Lower leg skin (tissue), 4 donors: Measurements from ENCODE around the gene BLMH. TPM values are rescaled to one million over a fixed set of nuclear protein-coding genes. Genes with fewer than 3 reads are reported as not detected.

Source experiments
- DNase-seq, 2 donors: peaks; one replicate each; pipeline ENCODE4 v3.0.0-alpha.2; 2019; ENCODE audit warnings: low spot score in 2 of 2
- H3K4me3 ChIP-seq: fragments of 200-600 bp; sonication (generic); 2 replicates; pipeline ENCODE4 v1.5.1; 2017; ENCODE audit warnings: mild to moderate bottlenecking, low read depth; ENCODE audit not compliant: poor library complexity, severe bottlenecking
- POLR2A ChIP-seq, 2 donors: fragments of 450-650 bp; IDR thresholded peaks; one replicate each; pipeline ENCODE4 v1.6.1; 2016 to 2017; ENCODE audit warnings: antibody characterized with exemption in 2 of 2, mild to moderate bottlenecking in 1 of 2, moderate library complexity in 1 of 2
- WGBS, 2 donors: methylation state at CpG; one replicate each; pipeline ENCODE4 v1.1.5; 2018; 5-methylcytosine and 5-hydroxymethylcytosine counted together
- intact Hi-C: fragments of 100-400 bp; cut with DNase I; formaldehyde crosslinking; loops from one replicate; pipeline ENCODE4 v1.15.0; 2023; ENCODE audit warnings: low total_unique reads
- total RNA-seq, 4 donors: library from RNA; depleted of rRNA; stranded (reverse); fragments of >200 nt; gene quantifications; one replicate each; pipeline ENCODE4 v1.1.0, GENCODE V29; 2016
- TF ChIP-seq, protein P1 (sequence below), 3 donors: fragments of 450-650 bp; IDR thresholded peaks; one replicate each; pipeline ENCODE4 v1.5.1; 2016; ENCODE audit warnings: antibody characterized with exemption in 3 of 3, mild to moderate bottlenecking in 3 of 3, moderate library complexity in 2 of 3

BLMH gene
- total RNA-seq, 4 donors from 2014 or later: 139 to 237 (median 177) TPM

DNA sequence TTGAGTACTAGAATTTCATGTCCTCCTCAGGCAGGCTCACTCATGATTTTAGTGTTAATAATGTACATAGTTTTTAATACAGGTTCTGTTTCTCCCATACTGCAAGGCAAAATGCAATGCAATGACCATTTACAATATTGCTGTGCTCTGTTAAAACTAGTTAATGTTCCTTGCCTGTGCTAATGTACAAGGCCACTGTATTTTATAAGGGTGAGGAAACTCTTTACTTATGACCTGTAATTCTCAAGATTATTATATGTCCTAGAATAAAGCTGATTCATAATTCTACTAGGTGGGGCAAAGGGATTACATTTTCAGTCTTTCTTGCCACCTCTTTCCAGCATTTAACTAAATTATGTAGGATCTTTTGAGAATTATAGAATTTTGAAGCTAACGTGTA is 22.7 kb upstream of the BLMH start:
- 72% methylated on average over 1 of the region's 1 CpG for WGBS, 2 donors
- no peak for DNase-seq
- intact Hi-C loops: no loop called here
- TF ChIP-seq, protein P1, sequence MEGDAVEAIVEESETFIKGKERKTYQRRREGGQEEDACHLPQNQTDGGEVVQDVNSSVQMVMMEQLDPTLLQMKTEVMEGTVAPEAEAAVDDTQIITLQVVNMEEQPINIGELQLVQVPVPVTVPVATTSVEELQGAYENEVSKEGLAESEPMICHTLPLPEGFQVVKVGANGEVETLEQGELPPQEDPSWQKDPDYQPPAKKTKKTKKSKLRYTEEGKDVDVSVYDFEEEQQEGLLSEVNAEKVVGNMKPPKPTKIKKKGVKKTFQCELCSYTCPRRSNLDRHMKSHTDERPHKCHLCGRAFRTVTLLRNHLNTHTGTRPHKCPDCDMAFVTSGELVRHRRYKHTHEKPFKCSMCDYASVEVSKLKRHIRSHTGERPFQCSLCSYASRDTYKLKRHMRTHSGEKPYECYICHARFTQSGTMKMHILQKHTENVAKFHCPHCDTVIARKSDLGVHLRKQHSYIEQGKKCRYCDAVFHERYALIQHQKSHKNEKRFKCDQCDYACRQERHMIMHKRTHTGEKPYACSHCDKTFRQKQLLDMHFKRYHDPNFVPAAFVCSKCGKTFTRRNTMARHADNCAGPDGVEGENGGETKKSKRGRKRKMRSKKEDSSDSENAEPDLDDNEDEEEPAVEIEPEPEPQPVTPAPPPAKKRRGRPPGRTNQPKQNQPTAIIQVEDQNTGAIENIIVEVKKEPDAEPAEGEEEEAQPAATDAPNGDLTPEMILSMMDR (IDR thresholded peaks at IDR 0.05): no peak
- TF ChIP-seq POLR2A (IDR thresholded peaks at IDR 0.05): no peak
- H3K4me3 ChIP-seq: no peak overlapping the region

DNA sequence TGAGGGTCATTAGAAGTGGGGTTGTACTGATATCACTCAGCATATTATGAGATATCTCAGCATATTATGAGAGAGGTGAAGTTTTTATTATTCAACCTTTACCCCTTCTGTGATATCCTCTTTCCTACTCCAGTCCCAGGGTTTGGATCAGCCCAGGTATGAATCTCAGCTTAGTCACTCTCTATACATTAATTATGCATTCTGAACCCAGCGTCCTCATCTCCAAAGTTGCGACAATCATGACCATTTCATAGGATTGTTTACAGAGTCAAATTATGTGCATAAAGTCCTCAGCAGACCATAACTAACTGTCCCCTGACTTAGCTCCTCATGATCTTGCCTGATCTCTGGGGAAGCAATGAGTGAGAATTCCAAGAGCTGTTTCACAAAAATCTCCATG is 20.5 kb upstream of the BLMH start:
- 43 to 67% methylated on average over 2 of the region's 2 CpGs for WGBS, 2 donors
- intact Hi-C loops: no loop called here

DNA sequence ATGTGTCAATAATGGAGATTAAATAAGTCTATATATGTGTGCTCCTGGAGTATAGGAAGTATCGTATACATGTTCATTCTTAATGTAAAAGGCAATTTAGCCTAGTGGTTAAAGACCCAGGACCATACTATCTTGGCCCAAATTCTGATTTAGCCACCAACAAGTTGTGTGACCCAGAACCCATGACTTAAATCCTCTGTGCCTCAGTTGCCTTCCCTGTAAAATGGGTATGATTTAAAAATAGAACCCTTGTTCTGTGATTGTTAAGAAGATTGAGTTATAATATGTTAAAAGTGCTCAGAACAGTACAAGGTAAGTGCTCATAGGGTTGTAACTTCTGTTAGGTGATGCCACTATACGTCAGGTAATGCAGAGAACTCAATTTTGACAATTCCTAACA is 18.8 kb upstream of the BLMH start:
- intact Hi-C loops: no loop called here
- WGBS, 2 donors: 93 to 98% methylated on average over 2 of the region's 2 CpGs
- no peak for DNase-seq
- TF ChIP-seq POLR2A (IDR thresholded peaks at IDR 0.05): no peak
- TF ChIP-seq, protein P1 (IDR thresholded peaks at IDR 0.05): no peak
- H3K4me3 ChIP-seq: no peak overlapping the region

More for the DNA sequence above, 20.5 kb upstream of the BLMH start:
- TF ChIP-seq, protein P1 (IDR thresholded peaks at IDR 0.05): no peak
- no peak for TF ChIP-seq POLR2A (IDR thresholded peaks at IDR 0.05)
- no peak overlapping the region for H3K4me3 ChIP-seq
- no peak for DNase-seq

DNA sequence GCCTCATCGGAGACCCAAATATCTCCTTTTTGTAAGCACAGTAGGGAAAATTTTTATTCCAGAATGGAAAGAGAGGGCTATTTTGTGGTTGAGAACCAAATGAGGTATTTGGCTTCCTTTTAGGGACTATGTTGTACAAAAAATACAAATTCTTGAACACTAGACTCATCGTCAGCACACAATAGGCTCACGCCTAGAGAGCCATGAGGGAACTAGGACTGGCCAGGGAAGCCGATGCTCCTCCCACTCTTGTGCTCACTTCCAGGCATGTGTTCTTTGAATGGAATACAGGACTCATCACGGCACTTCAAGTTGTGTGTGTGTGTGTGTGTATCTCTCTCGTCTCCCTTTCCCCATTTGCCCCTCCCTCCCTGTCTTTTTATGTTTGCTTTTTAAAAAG is 17.8 kb upstream of the BLMH start:
- 81 to 84% methylated on average over 6 of the region's 6 CpGs for WGBS, 2 donors
- TF ChIP-seq, protein P1 (IDR thresholded peaks at IDR 0.05): no peak
- TF ChIP-seq POLR2A (IDR thresholded peaks at IDR 0.05): no peak
- intact Hi-C loops: no loop called here
- no peak for DNase-seq
- H3K4me3 ChIP-seq: no peak overlapping the region

DNA sequence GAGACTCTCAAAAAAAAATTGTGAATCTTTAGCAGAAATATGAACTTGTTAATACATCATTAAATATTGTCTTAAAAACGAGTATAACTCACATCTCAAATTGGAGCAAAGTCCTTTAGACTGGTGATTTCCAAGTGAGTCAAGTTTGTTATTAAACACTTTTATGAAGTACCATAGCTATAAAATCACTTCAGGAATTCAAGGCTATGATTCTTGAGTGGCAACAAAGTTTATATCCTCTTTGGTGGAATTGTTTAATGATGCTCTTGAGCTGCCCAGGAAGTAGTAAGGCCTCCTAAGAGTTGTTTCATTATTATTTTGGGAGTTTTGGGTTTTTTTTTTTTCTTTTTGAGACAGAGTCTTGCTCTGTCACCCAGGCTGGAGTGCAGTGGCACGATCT is 16.7 kb upstream of the BLMH start:
- WGBS, 2 donors: 81 to 89% methylated on average over 2 of the region's 2 CpGs
- H3K4me3 ChIP-seq: no peak overlapping the region
- no peak for DNase-seq
- intact Hi-C loops: no loop called here
- no peak for TF ChIP-seq POLR2A (IDR thresholded peaks at IDR 0.05)
- TF ChIP-seq, protein P1 (IDR thresholded peaks at IDR 0.05): no peak

DNA sequence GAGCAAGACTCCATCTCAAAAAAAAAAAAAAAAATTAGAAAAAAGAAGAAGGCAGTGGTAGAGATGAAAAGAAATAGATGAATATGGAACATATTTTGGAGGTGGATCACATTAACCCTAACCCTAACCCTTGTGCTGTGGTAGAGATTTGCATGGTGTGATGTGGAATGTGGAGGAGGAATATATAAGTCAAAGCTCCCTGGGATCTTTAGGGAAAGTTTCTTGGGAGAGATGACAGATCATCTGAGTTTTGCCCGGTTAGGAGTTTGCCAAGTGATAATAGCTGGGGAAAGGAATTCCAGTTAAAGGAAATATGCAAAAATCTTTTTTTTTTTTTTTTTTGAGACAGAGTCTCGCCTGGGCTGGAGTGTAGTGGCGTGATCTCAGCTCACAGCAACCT is 13.0 kb upstream of the BLMH start:
- intact Hi-C loops: no loop called here
- DNase-seq: no peak
- no peak overlapping the region for H3K4me3 ChIP-seq
- 77 to 81% methylated on average over 3 of the region's 3 CpGs for WGBS, 2 donors
- TF ChIP-seq, protein P1 (IDR thresholded peaks at IDR 0.05): no peak
- TF ChIP-seq POLR2A (IDR thresholded peaks at IDR 0.05): no peak
